ENCODE data around the gene SETDB1.
"Not testable (repeated sequence)": the region's sequence is repeated elsewhere in the genome, so short reads cannot be mapped to it uniquely, and the experiment has no call there.

DNA sequence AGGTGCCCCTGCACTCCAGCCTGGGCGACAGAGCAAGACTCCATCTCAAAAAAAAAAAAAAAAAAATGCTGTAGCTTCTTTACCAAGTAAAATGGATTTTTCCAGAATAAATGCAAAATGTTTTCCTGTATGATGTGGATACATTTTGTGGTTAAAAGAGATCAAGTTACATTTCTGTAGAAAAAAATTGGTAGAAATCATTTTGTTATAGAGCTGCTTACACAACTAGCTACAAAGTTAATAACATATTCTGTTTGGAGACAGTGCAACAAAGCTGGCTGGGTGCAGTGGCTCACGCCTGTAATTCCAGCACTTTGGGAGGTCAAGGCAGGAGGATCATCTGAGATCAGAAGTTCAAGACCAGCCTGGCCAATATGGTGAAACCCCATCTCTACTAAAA lies 47.2 kb upstream of the SETDB1 start:
- TF ChIP-seq, protein P1, sequence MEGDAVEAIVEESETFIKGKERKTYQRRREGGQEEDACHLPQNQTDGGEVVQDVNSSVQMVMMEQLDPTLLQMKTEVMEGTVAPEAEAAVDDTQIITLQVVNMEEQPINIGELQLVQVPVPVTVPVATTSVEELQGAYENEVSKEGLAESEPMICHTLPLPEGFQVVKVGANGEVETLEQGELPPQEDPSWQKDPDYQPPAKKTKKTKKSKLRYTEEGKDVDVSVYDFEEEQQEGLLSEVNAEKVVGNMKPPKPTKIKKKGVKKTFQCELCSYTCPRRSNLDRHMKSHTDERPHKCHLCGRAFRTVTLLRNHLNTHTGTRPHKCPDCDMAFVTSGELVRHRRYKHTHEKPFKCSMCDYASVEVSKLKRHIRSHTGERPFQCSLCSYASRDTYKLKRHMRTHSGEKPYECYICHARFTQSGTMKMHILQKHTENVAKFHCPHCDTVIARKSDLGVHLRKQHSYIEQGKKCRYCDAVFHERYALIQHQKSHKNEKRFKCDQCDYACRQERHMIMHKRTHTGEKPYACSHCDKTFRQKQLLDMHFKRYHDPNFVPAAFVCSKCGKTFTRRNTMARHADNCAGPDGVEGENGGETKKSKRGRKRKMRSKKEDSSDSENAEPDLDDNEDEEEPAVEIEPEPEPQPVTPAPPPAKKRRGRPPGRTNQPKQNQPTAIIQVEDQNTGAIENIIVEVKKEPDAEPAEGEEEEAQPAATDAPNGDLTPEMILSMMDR (conservative IDR thresholded peaks at IDR 0.05): not testable (repeated sequence)
- TF ChIP-seq EZH2 (IDR thresholded peaks at IDR 0.05; ENCODE audit: low read depth): not testable (repeated sequence)
